Hematopoietic multipotent progenitor cell (in vitro differentiated cells): Measurements from ENCODE around the gene MGAT5B. TPM values are rescaled to one million over a fixed set of nuclear protein-coding genes. Genes with fewer than 3 reads are reported as not detected.

Source experiments
- DNase-seq, 3 donors: peaks; one replicate each; pipeline ENCODE4 v3.0.0-alpha.2; 2011 to 2015; ENCODE audit warnings: low read depth in 2 of 3, low spot score in 2 of 3
- total RNA-seq: library from RNA; depleted of rRNA; stranded (reverse); fragments of >200 nt; gene quantifications from one replicate; pipeline ENCODE4 v1.2.3, GENCODE V29; 2012

MGAT5B gene
- total RNA-seq, 1 donor: 0.27 TPM

DNA sequence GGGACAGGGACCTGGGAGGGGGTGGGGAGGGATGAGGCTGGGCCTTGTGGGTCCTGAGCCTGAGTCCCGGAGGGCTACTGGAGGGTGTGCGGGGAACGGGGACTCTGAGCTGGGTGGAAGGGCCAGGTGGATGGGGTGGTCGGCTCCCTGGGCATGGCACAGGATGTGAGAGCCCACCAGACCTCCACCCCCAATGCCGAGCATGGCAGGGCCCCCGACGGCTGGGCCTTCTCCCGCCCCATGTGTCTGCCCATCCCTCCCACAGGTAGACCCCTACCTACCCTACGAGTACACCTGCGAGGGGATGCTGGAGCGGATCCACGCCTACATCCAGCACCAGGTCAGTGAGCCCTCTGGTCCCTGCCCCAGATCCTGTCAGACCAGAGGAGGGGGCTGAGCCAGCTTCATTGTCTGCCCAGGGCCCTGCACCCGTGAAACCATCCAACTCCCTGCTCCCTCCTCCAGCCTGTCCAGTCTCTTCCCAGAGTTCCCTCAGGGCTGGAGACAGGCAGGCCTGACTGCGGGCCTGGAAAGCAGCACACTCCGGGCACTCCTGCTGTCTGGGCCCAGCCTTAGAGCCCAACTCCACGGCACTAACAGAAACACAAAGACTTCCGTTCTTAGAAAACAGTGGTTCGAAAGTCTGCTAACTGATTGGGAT, 78.0 kb downstream of the MGAT5B start:
- DNase-seq: no peak

DNA sequence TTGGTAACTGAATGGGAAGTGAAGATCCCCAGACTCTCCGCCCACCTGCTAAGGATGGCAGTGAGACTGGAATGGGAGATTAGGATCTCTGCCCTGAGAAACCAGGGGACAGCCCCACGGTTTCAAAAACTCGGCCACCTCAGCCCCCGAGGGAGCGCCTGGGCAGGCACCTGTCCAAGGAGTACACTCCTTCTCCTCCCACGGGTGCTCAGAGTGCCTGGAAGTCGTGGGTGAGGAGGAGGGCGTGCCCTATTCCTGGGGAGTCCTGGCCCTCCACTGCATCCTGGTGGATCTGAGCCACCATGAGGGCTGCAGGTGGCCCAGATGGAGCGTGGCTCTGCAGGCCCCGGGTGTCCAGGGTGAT, 78.5 kb downstream of the MGAT5B start:
- no peak for DNase-seq

DNA sequence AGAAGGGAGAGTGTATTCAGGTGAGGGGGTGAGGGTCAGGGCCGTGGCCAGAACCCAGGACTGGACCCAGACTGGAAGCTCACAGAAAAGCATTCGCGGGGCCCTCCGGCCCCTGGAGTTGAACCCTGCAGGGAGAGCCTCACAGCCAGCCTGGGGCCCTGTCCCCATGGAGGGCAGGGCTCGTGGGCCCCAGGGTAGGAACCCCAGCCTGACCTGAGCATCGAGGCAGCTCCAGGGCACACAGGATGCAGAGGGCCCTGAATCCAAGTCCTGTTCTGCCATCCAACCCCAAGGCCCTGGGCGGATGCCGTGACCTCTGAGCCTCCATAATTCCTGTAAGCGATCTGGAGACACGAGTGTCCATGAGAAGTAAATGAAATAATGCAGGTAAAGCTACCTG, 79.1 kb downstream of the MGAT5B start:
- DNase-seq: no peak

DNA sequence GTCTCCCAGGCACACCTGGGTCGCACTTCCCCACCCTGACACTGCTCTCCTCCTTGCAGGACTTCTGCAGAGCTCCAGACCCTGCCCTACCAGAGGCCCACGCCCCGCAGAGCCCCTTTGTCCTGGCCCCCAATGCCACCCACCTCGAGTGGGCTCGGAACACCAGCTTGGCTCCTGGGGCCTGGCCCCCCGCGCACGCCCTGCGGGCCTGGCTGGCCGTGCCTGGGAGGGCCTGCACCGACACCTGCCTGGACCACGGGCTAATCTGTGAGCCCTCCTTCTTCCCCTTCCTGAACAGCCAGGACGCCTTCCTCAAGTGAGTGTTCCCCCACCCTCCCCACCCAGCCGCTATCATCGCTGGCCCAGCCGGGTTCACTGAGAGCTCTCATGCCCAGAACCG, 79.6 kb downstream of the MGAT5B start:
- peak in 2 of 3 donors; percentile 56 to 79 for DNase-seq

DNA sequence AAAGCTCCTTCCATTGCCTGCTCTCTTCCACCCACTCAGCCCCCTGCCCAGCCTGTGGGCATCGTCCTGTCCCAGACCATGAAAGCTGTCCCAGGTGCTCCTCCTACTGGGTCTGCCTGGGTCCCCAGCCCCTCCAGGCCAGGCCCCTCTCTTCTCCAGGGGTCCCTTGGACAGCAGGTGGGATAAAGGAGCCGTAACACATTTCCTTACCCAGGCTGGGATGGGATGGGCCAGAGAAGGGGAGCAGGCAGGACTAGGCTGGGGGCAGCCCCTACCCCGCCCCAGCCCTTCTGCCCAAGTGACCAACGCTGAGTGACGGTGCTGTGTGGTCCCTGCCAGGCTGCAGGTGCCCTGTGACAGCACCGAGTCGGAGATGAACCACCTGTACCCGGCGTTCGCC, 80.1 kb downstream of the MGAT5B start:
- no peak for DNase-seq

DNA sequence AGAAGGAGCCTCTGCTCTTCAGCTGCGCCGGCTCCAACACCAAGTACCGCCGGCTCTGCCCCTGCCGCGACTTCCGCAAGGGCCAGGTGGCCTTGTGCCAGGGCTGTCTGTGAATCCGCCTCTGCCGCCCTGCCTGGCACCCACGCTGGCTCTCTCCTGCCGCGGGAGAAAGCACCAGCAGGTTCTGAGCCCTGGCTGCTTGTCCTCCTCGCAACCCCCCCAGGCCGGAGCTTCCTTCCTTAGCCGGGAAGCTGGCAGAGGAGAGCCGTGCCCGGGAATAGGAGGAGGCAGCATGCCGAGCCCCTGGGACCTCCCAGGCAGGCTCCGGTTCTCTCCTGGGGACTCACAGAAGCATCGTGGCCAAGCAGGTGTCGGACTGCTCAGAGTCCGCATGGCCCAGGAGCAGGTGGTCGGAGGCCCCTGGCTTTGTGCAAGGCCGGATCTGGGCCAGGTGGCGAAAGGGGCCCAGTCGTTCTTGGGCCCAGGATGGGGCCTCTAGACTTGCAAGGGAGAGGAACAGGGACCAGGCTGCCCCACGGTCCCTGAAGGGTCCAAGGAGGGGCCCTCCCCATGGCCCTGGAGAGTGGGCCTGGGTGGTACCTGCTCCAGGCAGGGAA, 80.6 kb downstream of the MGAT5B start:
- DNase-seq: peak in 1 of 3 donors; percentile 9

DNA sequence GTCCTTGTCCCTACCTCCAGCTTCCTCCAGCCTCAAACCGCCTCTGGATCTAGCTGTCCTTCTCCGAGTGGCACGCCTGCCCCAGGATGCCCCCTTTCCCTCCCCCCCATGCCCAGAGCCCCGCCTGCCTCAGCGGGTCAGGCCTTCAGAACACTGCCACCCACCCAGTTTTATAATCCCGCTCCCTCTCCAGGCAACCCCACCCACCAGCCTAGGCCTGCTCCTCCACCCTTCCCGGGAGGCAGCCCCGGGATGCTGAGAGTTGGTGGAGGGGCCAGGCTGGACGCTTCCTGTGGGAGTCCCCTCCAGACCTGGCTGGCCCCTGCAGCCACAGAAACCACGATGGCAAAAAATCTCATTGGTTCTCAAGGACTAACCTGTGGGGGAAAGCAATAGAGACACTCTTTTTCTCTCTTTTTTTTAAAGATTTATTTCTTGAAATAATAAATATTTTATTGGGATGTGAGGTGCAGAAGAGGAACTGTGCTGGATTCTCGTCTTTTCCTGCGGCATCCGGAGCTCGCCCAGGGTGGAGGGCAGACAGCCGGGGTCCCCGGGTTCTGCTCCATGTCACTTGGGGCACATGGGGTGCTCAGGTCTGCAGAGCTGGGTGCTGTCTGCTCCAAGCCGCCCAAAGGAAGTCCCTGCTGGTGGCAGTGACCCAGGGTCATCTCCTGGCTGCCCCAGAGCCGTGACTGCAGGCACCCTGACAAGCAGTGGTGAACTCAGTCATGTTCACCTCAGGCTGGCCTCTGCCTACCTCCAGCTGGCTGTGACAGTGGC, 81.9 kb downstream of the MGAT5B start:
- no peak for DNase-seq

DNA sequence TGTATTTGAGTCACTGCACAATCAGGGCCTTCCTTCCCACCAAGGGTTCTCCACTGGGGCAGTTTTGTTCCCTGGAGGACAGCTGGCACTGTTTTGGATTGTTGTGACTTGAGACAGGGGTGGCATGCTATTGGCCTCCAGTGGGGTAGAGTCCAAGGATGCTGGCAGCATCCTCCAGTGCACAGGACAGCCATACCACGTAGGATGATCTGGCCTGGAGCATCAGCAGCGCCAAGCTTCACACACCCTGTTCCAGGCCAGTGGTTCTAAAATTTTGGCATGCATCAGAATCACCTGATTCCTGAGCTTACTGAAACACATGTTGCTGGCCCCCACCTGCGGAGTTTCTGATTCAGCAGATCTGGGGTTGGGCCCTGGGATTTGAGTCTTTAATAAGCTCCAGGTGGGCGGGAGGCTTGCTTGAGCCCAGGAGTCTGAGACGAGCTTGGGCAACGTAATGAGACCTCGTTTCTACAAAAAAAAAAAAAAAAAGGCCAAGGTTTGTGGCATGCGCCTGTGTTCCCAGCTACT, 83.2 kb downstream of the MGAT5B start:
- DNase-seq: no peak

DNA sequence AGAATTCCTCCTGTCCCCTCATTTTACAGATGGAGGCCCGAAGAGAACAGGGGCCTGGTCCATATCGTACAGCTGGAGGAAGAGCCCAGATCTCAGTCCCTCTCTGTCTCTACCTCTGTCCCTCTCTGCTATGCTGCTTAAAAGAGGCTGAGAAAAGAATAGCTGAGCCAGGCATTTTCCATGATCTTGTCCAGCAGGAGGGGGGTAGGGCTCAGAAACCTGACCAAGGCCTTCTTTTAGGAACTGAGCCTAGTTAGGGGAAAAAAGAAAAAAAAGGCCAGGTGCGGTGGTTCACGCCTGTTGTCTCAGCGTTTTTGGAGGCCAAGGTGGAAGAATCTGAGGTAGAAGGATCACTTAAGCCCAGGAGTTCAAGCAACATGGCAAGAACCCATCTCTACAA, 84.2 kb downstream of the MGAT5B start:
- no peak for DNase-seq

DNA sequence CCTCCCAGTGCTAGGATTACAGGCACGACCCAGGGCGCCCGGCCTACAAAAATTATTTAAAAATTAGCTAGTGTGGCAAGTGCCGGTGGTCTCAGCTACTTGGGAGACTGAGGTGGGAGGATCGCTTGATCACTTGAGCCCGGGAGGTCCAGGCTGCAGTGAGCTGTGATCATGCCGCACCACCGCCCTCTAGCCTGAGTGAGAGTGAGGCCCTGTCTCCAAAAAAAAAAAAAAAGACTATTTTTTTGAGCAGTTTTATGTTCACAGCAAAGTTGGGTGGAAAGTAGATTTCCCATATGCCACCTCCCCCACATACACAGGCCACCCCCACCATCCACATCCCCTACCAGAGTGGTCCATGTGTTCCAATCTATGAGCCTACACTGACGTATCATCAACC, 84.9 kb downstream of the MGAT5B start:
- DNase-seq: no peak

DNA sequence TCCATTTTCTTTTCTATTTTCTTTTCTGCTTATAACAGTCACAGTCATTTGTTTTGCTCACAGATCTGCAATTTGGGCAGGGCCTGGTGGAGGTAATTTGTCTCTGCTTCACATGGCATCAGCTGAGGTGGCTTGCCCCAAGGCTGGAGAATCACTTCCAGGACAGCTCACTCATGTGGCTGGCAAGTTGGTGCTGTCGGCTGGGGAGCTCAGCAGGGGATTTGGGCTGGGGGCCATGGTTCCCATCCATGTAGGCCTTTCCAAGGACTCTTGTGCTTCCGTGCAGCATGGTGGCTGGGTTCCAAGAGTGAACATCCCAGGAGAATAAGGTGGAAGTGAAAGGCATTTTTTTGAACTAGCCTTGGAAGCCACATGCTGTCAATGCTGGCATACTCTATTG, 85.7 kb downstream of the MGAT5B start:
- no peak for DNase-seq

DNA sequence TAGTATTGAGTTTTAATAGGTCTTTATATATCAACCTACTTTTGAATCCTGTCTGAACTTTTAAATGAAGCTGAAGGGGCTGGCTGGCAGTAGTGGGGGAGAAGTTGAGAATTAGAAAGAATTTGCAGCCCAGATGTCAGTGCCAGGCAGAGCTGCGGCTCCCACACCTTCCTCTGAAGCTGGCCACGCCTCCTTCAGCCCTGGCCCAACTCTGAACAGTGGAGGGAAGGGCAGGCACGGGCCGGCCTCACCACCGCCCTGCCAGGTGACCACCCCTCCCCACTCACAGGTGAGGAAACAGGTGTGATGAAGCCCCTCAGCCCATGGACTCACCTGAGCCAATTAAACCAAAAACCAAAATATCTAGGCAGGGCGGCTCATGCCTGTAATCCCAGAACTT, 87.0 kb downstream of the MGAT5B start:
- DNase-seq: no peak

DNA sequence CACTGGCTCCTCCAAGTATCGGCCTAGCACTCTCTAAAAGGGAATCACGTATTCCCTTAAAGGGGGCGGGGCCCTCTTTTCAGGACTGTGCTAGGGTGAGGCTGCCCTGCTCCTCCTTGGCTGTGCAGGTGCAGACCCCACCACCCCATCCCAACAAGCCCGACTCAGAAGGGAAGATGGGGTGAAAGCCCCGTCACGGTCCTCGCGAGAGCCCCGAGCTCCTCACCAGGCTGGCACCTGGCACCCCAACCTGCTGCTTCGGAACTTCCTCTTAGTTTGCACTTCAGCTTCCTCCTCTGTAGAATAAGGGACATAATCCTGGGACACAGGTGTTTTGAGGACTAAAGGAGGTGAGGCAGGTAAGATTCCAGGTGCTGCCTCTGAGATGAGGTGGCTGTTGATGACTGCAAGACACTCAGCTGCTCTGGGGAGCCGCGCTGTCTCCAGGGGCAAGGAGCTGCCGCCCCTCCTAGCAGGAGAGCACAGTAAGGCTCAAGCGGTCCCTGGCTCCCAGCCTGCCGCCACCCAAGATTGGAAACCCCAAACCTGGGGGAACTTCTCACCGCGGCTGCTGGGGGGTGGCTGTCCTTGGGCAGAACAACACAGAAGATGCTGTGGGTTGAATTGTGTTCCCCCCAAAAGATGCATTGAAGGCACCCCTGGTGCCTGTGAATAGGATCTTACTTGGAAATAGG, 88.8 kb downstream of the MGAT5B start:
- DNase-seq: no peak

DNA sequence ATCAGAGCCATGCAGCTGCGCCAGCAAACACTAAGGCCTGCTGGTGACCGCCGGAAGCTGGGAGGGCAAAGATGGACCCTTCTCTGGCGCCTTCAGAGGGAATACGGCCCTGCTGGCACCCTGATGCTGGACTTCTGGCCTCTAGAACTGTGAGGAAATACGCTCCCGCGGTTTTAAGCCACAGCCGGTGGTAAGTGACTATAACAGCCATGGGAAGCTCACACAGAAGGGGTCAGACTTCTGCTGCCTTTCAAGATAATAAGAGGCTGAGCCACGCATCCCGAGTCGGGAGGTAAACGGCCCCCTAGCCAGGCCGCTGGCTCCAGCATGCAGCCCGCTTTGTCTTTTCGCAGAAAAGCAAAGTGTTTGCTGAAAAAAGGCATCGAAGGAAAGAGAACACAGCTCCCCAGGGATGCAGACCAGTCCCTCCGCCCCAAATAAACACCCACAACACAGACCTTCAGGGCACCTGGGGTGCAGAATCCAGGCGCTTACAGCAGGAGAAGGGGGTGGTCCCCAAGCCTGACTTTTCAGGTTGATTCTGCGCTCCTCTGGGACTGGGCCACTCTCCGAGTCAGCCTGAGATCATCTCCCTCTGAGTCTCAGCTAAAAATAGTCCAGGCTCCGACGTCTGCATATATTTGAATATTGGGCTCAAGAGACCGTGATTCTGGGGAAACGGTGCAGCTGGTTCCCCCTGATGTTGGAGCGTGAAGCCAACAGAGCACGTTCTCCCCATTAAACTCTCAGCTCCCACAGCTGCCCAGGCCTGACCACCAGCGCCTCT, 89.7 kb downstream of the MGAT5B start:
- DNase-seq: no peak

DNA sequence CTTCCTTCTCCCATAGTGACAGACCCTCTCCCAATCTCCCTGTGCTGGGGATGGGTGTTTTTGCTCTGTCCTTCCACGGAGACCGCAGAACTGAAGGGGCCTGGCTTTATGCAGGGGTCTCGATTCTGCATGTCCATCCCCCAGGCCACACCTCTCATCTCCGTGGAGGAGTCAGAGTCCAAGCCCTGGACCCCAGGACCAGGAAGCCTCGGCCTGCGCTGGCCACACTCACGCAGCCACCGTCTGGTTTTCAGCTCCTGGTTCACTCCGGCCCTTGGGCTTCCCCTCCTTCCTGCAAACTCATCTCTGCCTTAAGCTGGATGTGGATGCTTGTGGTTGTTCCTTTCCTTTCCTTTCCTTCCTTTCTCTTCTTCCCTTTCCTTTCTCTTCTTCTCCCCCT, 90.8 kb downstream of the MGAT5B start:
- DNase-seq: no peak

DNA sequence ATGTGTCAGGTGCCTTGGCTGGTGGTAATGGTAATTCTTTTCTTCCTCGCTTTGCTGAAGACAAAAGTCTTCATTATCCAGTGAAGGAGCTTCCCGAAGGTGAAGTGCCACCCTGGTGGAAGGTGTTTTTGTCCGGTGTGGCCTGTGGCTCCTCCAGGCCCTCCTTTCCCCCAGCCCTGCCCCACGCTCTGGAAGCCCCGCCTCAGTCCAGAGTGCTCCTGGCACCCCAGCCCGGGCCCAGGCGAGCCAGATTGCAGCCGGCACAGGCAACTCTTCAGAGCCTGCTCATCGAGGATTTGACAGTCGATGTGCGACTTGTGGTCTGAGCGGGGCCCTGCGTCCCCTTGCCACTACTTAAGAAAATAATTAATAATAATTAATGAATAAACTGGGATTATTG, 93.7 kb downstream of the MGAT5B start:
- DNase-seq: no peak

DNA sequence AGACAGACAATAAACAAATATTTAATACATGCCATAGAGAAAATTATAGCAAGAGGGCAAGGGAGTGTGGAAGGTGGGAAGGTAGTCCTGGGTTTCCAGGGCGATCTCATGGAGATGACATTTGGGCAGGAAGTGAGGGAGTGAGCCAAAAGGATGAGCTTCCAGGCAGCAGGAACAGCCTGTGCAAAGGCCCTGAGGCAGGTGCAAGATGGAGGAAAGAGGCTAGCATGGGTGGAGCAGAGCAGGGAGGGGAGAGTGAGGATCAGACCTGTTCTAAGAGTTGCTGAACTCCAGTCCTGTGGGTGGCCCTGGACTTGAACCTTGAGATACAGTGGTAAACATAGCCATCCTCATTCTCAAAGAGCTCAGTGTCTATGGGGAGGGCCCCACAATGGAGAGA, 94.7 kb downstream of the MGAT5B start:
- DNase-seq: no peak

DNA sequence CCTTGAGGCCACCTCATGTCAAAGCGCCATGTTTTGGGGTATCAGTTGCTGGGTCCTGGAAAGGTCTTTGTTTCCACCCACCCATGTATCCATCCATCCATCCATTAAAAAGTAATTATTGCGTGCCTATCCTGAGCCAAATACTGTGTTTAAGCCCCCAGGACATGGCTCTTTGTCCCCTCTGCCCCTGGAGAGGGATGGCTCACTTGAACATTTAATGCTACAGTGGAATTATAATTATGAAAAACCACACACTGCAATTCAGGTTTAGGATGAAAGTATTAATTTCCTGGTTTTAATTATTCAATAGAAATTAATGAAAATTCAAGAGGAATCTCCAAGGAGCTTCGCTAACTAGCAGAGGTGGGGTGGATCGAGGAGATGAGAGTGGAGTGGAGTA, 97.8 kb downstream of the MGAT5B start:
- DNase-seq: no peak

DNA sequence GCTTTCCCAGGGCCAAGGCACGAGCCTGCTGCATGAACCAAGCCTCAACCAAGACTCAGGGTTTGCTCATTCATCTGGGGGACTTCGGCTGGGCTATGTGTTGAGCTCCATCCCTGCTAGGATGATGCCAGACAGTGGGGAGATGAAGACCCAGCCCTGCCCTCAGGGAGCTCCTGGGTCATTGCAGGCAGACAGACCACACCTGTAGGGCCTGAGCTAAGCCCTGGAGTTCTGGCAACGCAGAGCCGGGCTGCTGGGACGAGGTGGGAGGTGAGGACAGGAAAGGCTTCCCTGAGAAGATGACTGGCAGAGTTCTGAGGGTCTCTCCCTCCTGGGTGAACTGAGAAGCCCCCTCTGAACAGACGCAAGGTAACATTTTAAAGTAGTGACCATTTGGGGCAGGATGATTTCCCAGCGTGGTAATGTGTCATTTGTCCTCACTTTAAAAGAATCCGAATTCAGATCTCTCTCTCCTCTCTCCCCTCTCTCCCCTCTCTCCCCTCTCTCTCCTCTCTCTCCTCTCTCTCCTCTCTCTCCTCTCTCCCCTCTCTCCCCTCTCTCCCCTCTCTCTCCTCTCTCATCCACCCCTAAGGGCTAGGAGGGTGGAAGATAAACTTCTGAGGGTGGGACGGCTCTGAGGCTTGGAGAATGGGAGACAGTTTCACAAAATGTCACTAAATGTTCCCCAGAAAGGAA, 98.4 kb downstream of the MGAT5B start:
- DNase-seq: no peak

DNA sequence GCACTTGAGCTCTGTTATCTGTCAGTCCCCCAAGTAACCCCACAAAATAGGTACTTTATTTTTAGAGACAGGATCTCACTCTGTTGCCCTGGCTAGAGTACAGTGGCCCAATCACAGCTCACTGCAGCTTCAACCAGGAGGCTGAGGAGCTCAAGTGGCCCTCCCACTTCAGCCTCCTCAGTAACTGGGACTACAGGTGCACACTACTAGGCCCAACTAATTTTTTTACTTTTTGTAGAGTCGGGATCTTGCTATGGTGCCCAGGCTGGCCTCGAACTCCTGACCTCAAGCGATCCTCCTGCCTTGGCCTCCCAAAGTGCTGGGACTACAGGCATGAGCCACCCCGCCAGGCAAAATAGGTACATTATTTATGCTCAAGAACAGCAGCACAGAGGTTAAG, 99.6 kb downstream of the MGAT5B start:
- DNase-seq: no peak
